ENCODE results near the gene SNX13.

Gene SNX13

DNA sequence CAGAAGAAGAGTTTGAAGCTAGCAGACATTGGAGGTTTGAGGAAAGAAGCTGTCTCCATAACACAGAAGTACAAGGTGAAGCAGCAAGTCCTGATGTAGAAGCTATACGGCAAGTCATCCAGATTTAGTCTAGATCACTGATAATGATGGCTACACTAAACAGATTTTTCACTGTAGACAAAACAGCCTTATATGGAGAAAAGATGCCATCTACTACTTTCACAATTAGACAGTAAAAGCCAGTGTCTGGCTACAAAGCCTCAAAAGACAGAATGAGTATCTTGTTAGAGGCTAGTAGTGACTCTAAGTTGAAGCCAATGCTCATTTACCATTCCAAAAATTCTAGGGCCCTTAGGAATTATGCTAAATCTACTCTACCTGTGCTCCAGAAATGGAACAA is 85.1 kb downstream of the SNX13 start:
- no peak overlapping the region for H2BK15ac ChIP-seq (ENCODE audit: low read depth, poor library complexity, severe bottlenecking)
- H3K9me3 ChIP-seq (ENCODE audit: control insufficient read depth, low read length), result peaks cover 23% of the 10 kb centered on the region
- no peak overlapping the region for H4K91ac ChIP-seq (ENCODE audit: low read length)
- no peak for DNase-seq
- no peak overlapping the region for H3K4me2 ChIP-seq (ENCODE audit: low read length, poor library complexity, severe bottlenecking)
- no peak overlapping the region for H4K8ac ChIP-seq (ENCODE audit: low read length)
- peaks cover 4% of the 10 kb centered on the region for H3K79me1 ChIP-seq (replicated peaks; ENCODE audit: low read length, poor library complexity, severe bottlenecking)
- H3K14ac ChIP-seq (ENCODE audit: low read length in 2 of 2), result no peak overlapping the region
- H3K4me3 ChIP-seq (ENCODE audit: insufficient read depth in 1 of 2, low read depth in 1 of 2, low read length in 2 of 2), result no peak overlapping the region
- no peak overlapping the region for H3K18ac ChIP-seq (ENCODE audit: low read depth in 1 of 2, low read length in 2 of 2)
- H2BK5ac ChIP-seq (ENCODE audit: low read depth, low read length, poor library complexity, severe bottlenecking), result no peak overlapping the region
- H2BK12ac ChIP-seq (ENCODE audit: low read length in 2 of 2), result no peak overlapping the region
- no peaks in the 10 kb centered on the region for H3K27me3 ChIP-seq (ENCODE audit: control insufficient read depth in 1 of 2, insufficient read depth in 1 of 2, low read length in 2 of 2)
- no peak overlapping the region for H3K4ac ChIP-seq (ENCODE audit: low read depth in 1 of 2, low read length in 2 of 2)
- H3K4me1 ChIP-seq (ENCODE audit: control insufficient read depth, insufficient read depth, low read depth, low read length), result no peaks in the 10 kb centered on the region
- no peak overlapping the region for H2AFZ ChIP-seq (ENCODE audit: low read depth, low read length)
- no CpG with 5 or more reads among the region's 1 CpG for WGBS
- peaks cover 0 to 75% of the 10 kb centered on the region in 2 experiments for H3K36me3 ChIP-seq (ENCODE audit: control insufficient read depth in 1 of 2, insufficient read depth in 2 of 2, low read depth in 1 of 2, low read length in 2 of 2)
- H3K9ac ChIP-seq (ENCODE audit: low read length), result no peak overlapping the region
- no peak overlapping the region for H2AK5ac ChIP-seq (ENCODE audit: low read length, severe bottlenecking)
- H3K27ac ChIP-seq (ENCODE audit: low read length, poor library complexity, severe bottlenecking), result no peak overlapping the region
- no peak overlapping the region for H2BK120ac ChIP-seq (ENCODE audit: low read depth, low read length)
- no peak overlapping the region for H3K23ac ChIP-seq (ENCODE audit: low read length in 2 of 2)

GRCh38 chr7:17854261-17855047 is 85.8 kb downstream of the SNX13 start:
- Histone ChIP-seq H3K9me3 (ENCODE audit: control insufficient read depth, low read length) (peaks cover 21% of the 10 kb centered on the region), H4K91ac (ENCODE audit: low read length) (no peak overlapping the region), H3K23ac (ENCODE audit: low read length in 2 of 2) (no peak overlapping the region), H3K4me3 (ENCODE audit: insufficient read depth in 1 of 2, low read depth in 1 of 2, low read length in 2 of 2) (no peak overlapping the region), H3K27ac (ENCODE audit: low read length, poor library complexity, severe bottlenecking) (no peak overlapping the region), H2AFZ (ENCODE audit: low read depth, low read length) (no peak overlapping the region), H3K27me3 (ENCODE audit: control insufficient read depth in 1 of 2, insufficient read depth in 1 of 2, low read length in 2 of 2) (no peaks in the 10 kb centered on the region), H3K79me1 (replicated peaks; ENCODE audit: low read length, poor library complexity, severe bottlenecking) (peaks cover 4% of the 10 kb centered on the region), H2BK5ac (ENCODE audit: low read depth, low read length, poor library complexity, severe bottlenecking) (no peak overlapping the region), H2BK120ac (ENCODE audit: low read depth, low read length) (no peak overlapping the region), H2BK15ac (ENCODE audit: low read depth, poor library complexity, severe bottlenecking) (no peak overlapping the region), H2BK12ac (ENCODE audit: low read length in 2 of 2) (no peak overlapping the region), H3K36me3 (ENCODE audit: control insufficient read depth in 1 of 2, insufficient read depth in 2 of 2, low read depth in 1 of 2, low read length in 2 of 2) (peaks cover 0 to 74% of the 10 kb centered on the region in 2 experiments), H3K4me2 (ENCODE audit: low read length, poor library complexity, severe bottlenecking) (no peak overlapping the region), H3K4ac (ENCODE audit: low read depth in 1 of 2, low read length in 2 of 2) (no peak overlapping the region), H4K8ac (ENCODE audit: low read length) (no peak overlapping the region), H3K18ac (ENCODE audit: low read depth in 1 of 2, low read length in 2 of 2) (no peak overlapping the region), H3K14ac (ENCODE audit: low read length in 2 of 2) (no peak overlapping the region), H2AK5ac (ENCODE audit: low read length, severe bottlenecking) (no peak overlapping the region), H3K4me1 (ENCODE audit: control insufficient read depth, insufficient read depth, low read depth, low read length) (no peaks in the 10 kb centered on the region), H3K9ac (ENCODE audit: low read length) (no peak overlapping the region)
- WGBS, result 99% methylated on average over 3 of the region's 3 CpGs
- DNase-seq, result no peak

- H3K9ac ChIP-seq (ENCODE audit: low read length), result no peak overlapping the region
- no peak overlapping the region for H4K8ac ChIP-seq (ENCODE audit: low read length)
- H3K4me1 ChIP-seq (ENCODE audit: control insufficient read depth, insufficient read depth, low read depth, low read length), result peaks cover 2% of the 10 kb centered on the region
- H4K91ac ChIP-seq (ENCODE audit: low read length), result no peak overlapping the region
- no peak overlapping the region for H3K14ac ChIP-seq (ENCODE audit: low read length in 2 of 2)
- no peak overlapping the region for H2BK12ac ChIP-seq (ENCODE audit: low read length in 2 of 2)
- H3K27ac ChIP-seq (ENCODE audit: low read length, poor library complexity, severe bottlenecking), result no peak overlapping the region
- no peak overlapping the region for H2BK5ac ChIP-seq (ENCODE audit: low read depth, low read length, poor library complexity, severe bottlenecking)
- H2BK15ac ChIP-seq (ENCODE audit: low read depth, poor library complexity, severe bottlenecking), result no peak overlapping the region
- H3K4me2 ChIP-seq (ENCODE audit: low read length, poor library complexity, severe bottlenecking), result no peak overlapping the region
- no peak overlapping the region for H3K18ac ChIP-seq (ENCODE audit: low read depth in 1 of 2, low read length in 2 of 2)
- 100% methylated on average over 1 of the region's 1 CpG for WGBS
- DNase-seq, result no peak
- H2AK5ac ChIP-seq (ENCODE audit: low read length, severe bottlenecking), result no peak overlapping the region
- H3K4me3 ChIP-seq (ENCODE audit: insufficient read depth in 1 of 2, low read depth in 1 of 2, low read length in 2 of 2), result no peak overlapping the region
- H3K4ac ChIP-seq (ENCODE audit: low read depth in 1 of 2, low read length in 2 of 2), result no peak overlapping the region
- no peak overlapping the region for H3K23ac ChIP-seq (ENCODE audit: low read length in 2 of 2)
- no peak overlapping the region for H2AFZ ChIP-seq (ENCODE audit: low read depth, low read length)
- no peaks in the 10 kb centered on the region for H3K27me3 ChIP-seq (ENCODE audit: control insufficient read depth in 1 of 2, insufficient read depth in 1 of 2, low read length in 2 of 2)
- peaks cover 9 to 77% of the 10 kb centered on the region in 2 experiments for H3K36me3 ChIP-seq (ENCODE audit: control insufficient read depth in 1 of 2, insufficient read depth in 2 of 2, low read depth in 1 of 2, low read length in 2 of 2)
- no peak overlapping the region for H2BK120ac ChIP-seq (ENCODE audit: low read depth, low read length)
- peaks cover 17% of the 10 kb centered on the region for H3K9me3 ChIP-seq (ENCODE audit: control insufficient read depth, low read length)
- H3K79me1 ChIP-seq (replicated peaks; ENCODE audit: low read length, poor library complexity, severe bottlenecking), result peaks cover 13% of the 10 kb centered on the region
Observed at GRCh38 chr7:17852361-17852760, 87.9 kb downstream of the SNX13 start.

GRCh38 chr7:17849504-17849903 is 90.8 kb downstream of the SNX13 start:
- Histone ChIP-seq H4K91ac (ENCODE audit: low read length) (no peak overlapping the region), H4K8ac (ENCODE audit: low read length) (no peak overlapping the region), H3K79me1 (replicated peaks; ENCODE audit: low read length, poor library complexity, severe bottlenecking) (peaks cover 9% of the 10 kb centered on the region), H3K27me3 (ENCODE audit: control insufficient read depth in 1 of 2, insufficient read depth in 1 of 2, low read length in 2 of 2) (no peaks in the 10 kb centered on the region), H3K9ac (ENCODE audit: low read length) (no peak overlapping the region), H2AK5ac (ENCODE audit: low read length, severe bottlenecking) (no peak overlapping the region), H2BK5ac (ENCODE audit: low read depth, low read length, poor library complexity, severe bottlenecking) (no peak overlapping the region), H3K4me2 (ENCODE audit: low read length, poor library complexity, severe bottlenecking) (no peak overlapping the region), H3K9me3 (ENCODE audit: control insufficient read depth, low read length) (no peaks in the 10 kb centered on the region), H2AFZ (ENCODE audit: low read depth, low read length) (no peak overlapping the region), H2BK15ac (ENCODE audit: low read depth, poor library complexity, severe bottlenecking) (no peak overlapping the region), H2BK12ac (ENCODE audit: low read length in 2 of 2) (no peak overlapping the region), H2BK120ac (ENCODE audit: low read depth, low read length) (no peak overlapping the region), H3K4ac (ENCODE audit: low read depth in 1 of 2, low read length in 2 of 2) (no peak overlapping the region), H3K18ac (ENCODE audit: low read depth in 1 of 2, low read length in 2 of 2) (no peak overlapping the region), H3K14ac (ENCODE audit: low read length in 2 of 2) (no peak overlapping the region), H3K4me3 (ENCODE audit: insufficient read depth in 1 of 2, low read depth in 1 of 2, low read length in 2 of 2) (no peak overlapping the region), H3K36me3 (ENCODE audit: control insufficient read depth in 1 of 2, insufficient read depth in 2 of 2, low read depth in 1 of 2, low read length in 2 of 2) (peaks cover 9 to 77% of the 10 kb centered on the region in 2 experiments), H3K4me1 (ENCODE audit: control insufficient read depth, insufficient read depth, low read depth, low read length) (peaks cover 2% of the 10 kb centered on the region), H3K27ac (ENCODE audit: low read length, poor library complexity, severe bottlenecking) (peak overlapping the region; percentile 47), H3K23ac (ENCODE audit: low read length in 2 of 2) (no peak overlapping the region)
- DNase-seq, result peak; percentile 57
- 70% methylated on average over 3 of the region's 3 CpGs for WGBS
